Cardiac septum (tissue), 1 donor: ENCODE measurements around the gene METRNL. TPM values are rescaled to one million over a fixed set of nuclear protein-coding genes. Genes with fewer than 3 reads are reported as not detected.
"Not testable (repeated sequence)": the region's sequence is repeated elsewhere in the genome, so short reads cannot be mapped to it uniquely, and the experiment has no call there.

Experiments
- DNase-seq: peaks from one replicate; pipeline ENCODE4 v3.0.0-alpha.2; 2020; ENCODE audit warnings: low spot score
- intact Hi-C: fragments of 100-400 bp; cut with DNase I; formaldehyde crosslinking; loops from one replicate; pipeline ENCODE4 v1.14.0; 2022
- total RNA-seq: library from RNA; stranded (reverse); fragmentation: NEBNext Ultra II Directional; extraction: Animal tissue kit (Norgen Biotek cat#: 25700); gene quantifications from one replicate; pipeline ENCODE4 v1.2.1, GENCODE V29; 2021
- donor health status: DM: no; HTN: no; CAD: no.

METRNL gene
- total RNA-seq, 1 donor from 2014 or later, result 104 TPM

GRCh38 chr17:83127431-83128160 is 48.2 kb downstream of the METRNL start:
- intact Hi-C loops, result no loop called here
- DNase-seq, result peak; percentile 55

DNA sequence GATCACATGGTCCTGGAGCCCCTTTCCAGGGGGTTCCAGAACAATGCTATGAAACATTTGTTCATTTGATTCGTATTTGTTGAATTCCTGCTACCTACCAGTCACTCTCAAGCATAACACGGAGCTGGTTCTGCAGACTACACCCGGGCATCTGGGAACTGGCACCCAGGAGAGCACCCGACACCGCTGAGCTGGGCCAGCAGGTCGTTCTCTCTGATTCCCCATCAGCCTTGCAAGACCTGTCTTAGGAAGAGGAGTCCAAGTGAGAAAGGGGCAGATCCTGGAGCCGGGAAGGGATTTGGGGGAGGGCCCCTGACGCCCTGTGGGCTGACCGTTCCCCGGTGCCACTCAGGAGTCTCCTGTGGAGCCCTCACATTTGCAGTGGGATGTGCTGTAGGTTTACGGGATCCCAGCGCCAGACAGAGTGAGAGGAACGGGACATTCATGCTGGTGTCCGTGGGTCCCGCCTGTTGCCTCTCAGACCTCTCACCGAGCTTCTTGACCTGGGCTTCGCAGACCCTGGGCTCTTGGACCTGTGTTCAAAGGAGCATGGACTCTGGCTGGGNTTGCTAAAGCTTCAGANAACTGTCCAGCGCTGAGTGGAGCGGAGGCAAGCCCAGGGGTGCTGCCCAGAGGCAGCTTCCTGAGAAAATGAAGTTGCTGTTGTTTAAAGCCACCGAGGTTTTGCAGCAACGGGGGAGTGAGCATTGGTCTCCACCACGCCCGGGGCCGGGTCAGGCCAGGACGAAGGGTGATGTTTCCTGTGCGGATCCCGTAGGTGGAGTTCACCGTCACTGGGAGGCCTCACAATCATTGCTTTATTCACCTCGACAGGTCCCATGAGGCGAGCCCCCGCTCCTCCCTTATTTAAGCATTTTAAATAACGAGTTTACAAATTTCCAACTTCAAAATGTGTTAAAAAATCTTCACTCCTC is 49.2 kb downstream of the METRNL start:
- intact Hi-C loops, result no loop called here
- peak; percentile 63 for DNase-seq

DNA sequence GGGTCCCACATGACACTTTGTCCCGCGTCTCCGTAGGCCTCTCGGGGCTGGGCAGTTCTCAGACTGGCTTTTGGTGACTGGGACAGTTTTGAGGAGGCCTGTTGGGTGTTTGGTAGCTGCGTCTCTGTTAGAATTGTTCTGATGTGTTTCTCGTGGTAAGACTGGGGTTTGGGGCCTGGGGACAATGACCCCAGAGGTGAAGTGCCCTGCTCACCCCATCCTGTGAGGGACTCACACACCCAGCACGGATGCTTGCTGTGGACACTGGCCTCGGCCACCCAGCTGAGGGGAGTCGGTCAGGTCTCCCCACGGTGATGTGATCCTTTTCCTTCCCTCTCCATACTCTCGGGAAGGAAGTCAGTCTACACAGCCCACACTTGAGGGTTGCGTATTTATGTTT is 50.3 kb downstream of the METRNL start:
- DNase-seq, result peak; percentile 60
- intact Hi-C loops, result no loop called here

DNA sequence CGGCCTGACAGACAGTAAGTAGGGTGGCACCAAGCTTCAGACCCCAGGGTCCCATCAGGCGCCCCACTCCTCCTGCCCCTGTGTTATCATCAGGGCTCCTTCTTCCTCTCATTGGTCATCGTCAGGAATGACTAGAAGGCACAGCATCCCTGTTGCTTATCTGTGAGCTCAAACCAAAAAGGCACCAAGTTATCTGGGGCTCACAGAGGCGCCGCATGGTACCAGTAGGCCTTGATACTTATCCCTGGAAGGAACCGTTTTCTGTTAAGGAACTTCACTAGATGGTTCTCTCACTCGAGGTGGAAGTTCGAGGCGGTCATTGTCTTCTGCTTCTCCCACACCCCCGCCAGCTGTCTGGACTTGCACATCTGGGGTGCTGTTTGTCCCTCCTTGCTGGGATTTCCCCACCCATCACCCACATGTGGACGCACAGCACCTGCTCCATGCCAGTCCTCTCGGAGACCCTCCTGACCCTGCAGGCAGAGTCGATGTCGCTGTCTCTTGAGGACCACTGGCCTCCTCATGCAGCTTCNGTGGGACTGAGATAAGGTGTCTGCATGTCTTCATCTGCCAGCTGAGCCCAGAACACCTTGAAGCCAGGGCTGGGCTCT is 52.1 kb downstream of the METRNL start:
- intact Hi-C loops, result no loop called here
- DNase-seq, result peak; percentile 22

DNA sequence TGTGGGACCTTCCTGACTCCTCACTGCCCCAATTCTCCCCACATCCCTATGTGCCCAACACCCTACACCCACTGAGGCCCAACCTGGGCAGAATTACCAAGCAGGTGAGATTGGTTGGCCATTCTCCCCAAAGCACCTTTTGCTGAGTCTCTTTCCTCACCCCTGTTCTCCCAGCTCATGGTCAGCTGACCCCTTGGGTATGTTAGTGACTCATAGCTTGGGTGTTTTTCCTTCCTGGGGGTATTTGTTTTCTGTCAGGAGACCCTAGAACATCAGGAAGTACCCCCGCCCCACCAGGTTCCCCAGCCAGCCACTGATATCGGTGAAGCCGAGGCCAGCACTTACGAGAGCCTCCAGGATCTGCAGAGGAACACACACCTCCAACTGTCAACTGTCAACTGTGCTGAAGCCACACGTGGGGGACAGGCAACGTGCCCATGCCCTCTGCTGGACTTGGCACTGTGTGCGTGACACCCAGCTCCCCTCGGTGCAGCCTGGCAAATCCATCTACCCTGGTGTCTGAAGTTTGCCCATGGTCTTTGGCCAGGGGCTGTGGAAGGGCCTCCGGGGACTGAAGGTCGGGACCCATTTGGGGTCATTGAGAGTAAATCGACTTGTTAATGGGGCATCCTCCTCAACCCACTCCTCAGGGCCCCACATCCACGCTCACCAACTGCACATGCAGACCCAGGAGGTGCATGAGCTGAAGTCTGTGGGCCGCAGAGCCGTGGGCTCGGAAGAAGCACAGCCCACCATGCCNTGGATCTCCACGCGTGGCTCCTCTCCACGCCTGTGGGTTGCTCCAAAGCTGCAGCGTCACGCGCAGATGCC is 53.1 kb downstream of the METRNL start:
- intact Hi-C loops, result no loop called here

GRCh38 chr17:83133302-83134121 is 54.1 kb downstream of the METRNL start:
- DNase-seq, result peak; percentile 56

More for the DNA sequence above, 53.1 kb downstream of the METRNL start:
- peak; percentile 75 for DNase-seq

DNA sequence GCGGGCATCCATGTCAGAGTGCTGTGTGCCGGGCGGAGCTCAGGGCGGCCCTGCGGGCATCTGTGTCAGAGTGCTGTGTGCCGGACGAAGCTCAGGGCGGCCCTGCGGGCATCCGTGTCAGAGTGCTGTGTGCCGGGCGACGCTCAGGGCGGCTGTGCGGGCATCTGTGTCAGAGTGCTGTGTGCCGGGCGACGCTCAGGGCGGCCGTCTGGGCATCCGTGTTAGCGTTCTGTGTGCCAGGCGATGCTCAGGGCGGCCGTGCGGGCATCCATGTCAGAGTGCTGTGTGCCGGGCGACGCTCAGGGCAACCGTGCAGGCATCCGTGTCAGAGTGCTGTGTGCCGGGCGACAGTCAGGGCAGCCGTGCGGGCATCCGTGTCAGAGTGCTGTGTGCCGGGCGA is 55.0 kb downstream of the METRNL start:
- DNase-seq, intact Hi-C loops: not testable (repeated sequence)

More at GRCh38 chr17:83133302-83134121, 54.1 kb downstream of the METRNL start:
- intact Hi-C loops, result no loop called here

GRCh38 chr17:83135692-83136091 is 56.3 kb downstream of the METRNL start:
- intact Hi-C loops, result no loop called here

DNA sequence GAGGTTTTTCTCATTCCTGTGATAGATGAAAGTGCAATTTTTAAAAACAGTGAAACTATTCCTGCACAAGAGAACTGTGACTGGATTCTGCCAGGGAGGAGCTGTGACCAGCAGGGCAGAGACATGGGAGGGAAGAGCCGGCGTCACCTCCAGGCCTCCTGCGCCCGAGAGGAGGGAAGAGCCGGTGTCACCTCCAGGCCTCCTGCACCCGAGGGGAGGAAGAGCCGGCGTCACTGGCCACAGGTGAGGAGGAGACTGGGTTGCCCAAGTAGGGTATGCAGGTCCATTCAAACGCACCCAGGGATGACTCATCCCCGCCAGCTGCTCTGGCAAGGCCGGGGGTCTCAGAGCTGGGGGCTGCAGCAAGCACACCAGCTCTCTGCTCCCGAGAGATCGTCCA is 56.7 kb downstream of the METRNL start:
- intact Hi-C loops, result no loop called here
- peak; percentile 41 for DNase-seq

More at GRCh38 chr17:83135692-83136091, 56.3 kb downstream of the METRNL start:
- peak; percentile 24 for DNase-seq

DNA sequence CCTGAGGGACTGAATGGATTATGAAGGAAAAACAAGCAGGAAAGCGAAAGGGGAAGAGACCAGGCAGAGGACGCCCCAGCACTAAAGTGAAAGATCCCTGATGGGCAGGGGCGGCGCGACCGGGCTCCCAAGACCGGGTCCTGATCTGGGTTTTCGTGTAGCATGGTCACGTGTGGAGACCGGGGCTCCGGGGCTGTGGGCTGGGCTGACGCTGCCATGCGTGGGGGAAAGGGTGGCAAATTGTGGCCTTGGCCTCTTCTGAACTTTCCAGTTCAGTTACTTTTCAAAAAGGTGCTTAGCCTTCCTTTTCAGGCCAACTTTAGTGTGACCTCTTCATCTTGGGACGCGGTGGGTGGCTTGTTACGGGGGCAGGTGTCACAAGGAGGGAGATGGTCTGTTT is 57.5 kb downstream of the METRNL start:
- peak; percentile 15 for DNase-seq

DNA sequence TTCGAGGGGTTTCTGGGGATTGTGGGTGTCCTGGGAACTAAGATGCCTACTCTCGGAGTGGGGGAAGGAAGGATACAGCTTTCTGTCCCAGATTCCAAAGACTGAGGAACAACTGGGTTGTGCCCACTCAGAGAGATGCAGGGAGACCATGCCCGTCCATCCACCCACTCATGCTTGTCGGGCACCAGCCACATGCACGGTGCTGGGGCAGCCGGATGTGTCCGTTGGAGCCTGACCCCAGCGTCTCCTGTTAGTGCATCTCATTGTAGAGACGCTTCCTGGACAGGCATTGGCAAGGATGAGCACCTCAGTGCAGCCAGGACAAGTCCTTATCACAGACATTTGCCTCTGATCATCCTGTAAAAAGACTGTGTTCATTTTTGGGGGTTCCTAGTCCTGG is 58.1 kb downstream of the METRNL start:
- intact Hi-C loops, result no loop called here
- peak; percentile 63 for DNase-seq

More for the DNA sequence above, 57.5 kb downstream of the METRNL start:
- intact Hi-C loops, result no loop called here

- intact Hi-C loops, result no loop called here
- no peak for DNase-seq
Observed at GRCh38 chr17:83138820-83139219, 59.4 kb downstream of the METRNL start.

GRCh38 chr17:83139541-83140248 is 60.3 kb downstream of the METRNL start:
- DNase-seq, result peak; percentile 68
- intact Hi-C loops, result not testable (repeated sequence)

DNA sequence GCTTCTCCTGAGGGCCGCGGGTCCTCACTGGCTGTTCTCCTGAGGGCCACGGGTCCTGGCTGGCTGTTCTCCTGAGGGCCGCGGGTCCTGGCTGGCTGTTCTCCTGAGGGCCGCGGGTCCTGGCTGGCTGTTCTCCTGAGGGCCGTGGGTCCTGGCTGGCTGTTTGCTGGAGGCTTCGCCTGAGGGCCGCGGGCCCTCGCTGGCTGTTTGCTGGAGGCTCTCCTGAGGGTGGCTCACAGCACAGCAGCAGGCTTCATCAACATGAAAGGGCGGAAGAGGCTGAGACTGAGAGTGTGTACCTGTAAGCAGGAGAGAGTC is 60.8 kb downstream of the METRNL start:
- intact Hi-C loops, result not testable (repeated sequence)
- peak; percentile 17 for DNase-seq

- intact Hi-C loops, result no loop called here
- no peak for DNase-seq
Observed at GRCh38 chr17:83142619-83143018, 63.2 kb downstream of the METRNL start.

GRCh38 chr17:83143817-83144231 is 64.4 kb downstream of the METRNL start:
- peak; percentile 31 for DNase-seq
- intact Hi-C loops, result no loop called here
